Stimulated activated memory B cell treated with anti-CD40 and anti-IgM and Interleukin-4, amounts not matched to agents 10 μg/mL and 1 μg/mL and 100 μg/mL, for 72 hours (primary cell): ENCODE results near the gene ADGRL4.
A peak's percentile ranks its signal among the peaks of the same experiment; 100 is the strongest.
"Not testable (repeated sequence)": the region's sequence is repeated elsewhere in the genome, so short reads cannot be mapped to it uniquely, and the experiment has no call there.

Source experiments
- ATAC-seq: fragments of 150-1000 bp; cut with Tn5 transposase; 2 replicates; pipeline ENCODE4 v1.10.0; 2021
- H3K27ac Mint-ChIP-seq: one replicate; pipeline ENCODE4 v1.8.0; 2022; ENCODE audit warnings: mild to moderate bottlenecking, mixed read lengths
- H3K27me3 Mint-ChIP-seq: one replicate; pipeline ENCODE4 v1.8.0; 2022; ENCODE audit warnings: mixed read lengths
- H3K36me3 Mint-ChIP-seq: one replicate; pipeline ENCODE4 v1.8.0; 2022; ENCODE audit warnings: mixed read lengths
- H3K4me1 Mint-ChIP-seq: one replicate; pipeline ENCODE4 v1.8.0; 2022; ENCODE audit warnings: mixed read lengths
- H3K4me3 Mint-ChIP-seq: one replicate; pipeline ENCODE4 v1.8.0; 2022; ENCODE audit warnings: mild to moderate bottlenecking, moderate library complexity, mixed read lengths
- H3K9me3 Mint-ChIP-seq: one replicate; pipeline ENCODE4 v1.8.0; 2022; ENCODE audit warnings: mixed read lengths

The ADGRL4 gene

GRCh38 chr1:78884685-78885452, 121.7 kb downstream of the ADGRL4 start:
- H3K4me1 Mint-ChIP-seq, result no peaks in the 10 kb centered on the region

GRCh38 chr1:78880223-78880622, 126.3 kb downstream of the ADGRL4 start:
- Mint-ChIP-seq H3K27ac (no peak overlapping the region), H3K27me3 (no peaks in the 10 kb centered on the region), H3K36me3 (no peaks in the 10 kb centered on the region), H3K9me3 (no peaks in the 10 kb centered on the region), H3K4me1 (no peaks in the 10 kb centered on the region), H3K4me3 (no peak overlapping the region)
- no peak for ATAC-seq

More at GRCh38 chr1:78884685-78885452, 121.7 kb downstream of the ADGRL4 start:
- no peak for ATAC-seq
- H3K36me3 Mint-ChIP-seq, result no peaks in the 10 kb centered on the region
- no peaks in the 10 kb centered on the region for H3K9me3 Mint-ChIP-seq
- no peak overlapping the region for H3K27ac Mint-ChIP-seq
- no peak overlapping the region for H3K4me3 Mint-ChIP-seq
- no peaks in the 10 kb centered on the region for H3K27me3 Mint-ChIP-seq

DNA sequence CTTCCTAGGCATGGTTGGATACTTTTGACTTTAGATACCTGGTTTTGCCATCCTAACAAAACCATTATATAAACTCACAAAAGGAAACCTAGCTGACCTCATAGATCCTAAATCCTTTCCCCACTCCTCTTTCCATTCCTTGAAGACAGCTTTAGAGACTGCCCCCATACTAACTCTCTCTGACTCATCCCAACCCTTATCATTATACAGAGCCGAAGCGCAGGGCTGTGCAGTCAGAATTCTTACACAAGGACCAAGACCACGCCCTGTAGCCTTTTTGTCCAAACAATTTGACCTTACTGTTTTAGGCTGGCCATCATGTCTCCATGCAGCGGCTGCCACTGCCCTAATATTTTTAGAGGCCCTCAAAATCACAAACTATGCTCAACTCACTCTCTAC, 130.5 kb downstream of the ADGRL4 start:
- not testable (repeated sequence) for H3K4me1 Mint-ChIP-seq, H3K27me3 Mint-ChIP-seq, ATAC-seq, H3K36me3 Mint-ChIP-seq, H3K9me3 Mint-ChIP-seq, H3K4me3 Mint-ChIP-seq, H3K27ac Mint-ChIP-seq

DNA sequence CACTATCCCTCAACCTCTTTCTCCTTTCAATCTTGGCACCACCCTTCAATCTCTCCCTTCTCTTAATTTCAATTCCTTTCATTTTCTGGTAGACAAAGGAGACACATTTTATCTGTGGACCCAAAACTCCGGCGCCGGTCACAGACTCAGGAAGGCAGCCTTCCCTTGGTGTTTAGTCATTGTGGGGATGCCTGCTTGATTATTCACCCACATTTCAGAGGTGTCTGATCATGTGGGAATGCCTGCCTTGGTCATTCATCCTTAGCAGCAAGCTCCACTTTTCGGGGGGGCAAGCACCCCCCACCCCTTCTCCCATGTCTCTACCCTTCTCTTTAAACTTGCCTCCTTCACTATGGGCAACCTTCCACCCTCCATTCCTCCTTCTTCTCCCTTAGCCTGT, 133.7 kb downstream of the ADGRL4 start:
- not testable (repeated sequence) for H3K36me3 Mint-ChIP-seq, H3K4me3 Mint-ChIP-seq, H3K27ac Mint-ChIP-seq, H3K9me3 Mint-ChIP-seq, ATAC-seq, H3K4me1 Mint-ChIP-seq, H3K27me3 Mint-ChIP-seq

- Mint-ChIP-seq H3K4me1 (no peaks in the 10 kb centered on the region), H3K4me3 (no peak overlapping the region), H3K36me3 (no peaks in the 10 kb centered on the region), H3K27ac (no peak overlapping the region), H3K9me3 (peaks cover 2% of the 10 kb centered on the region), H3K27me3 (no peaks in the 10 kb centered on the region)
- ATAC-seq, result peak; percentile 43
Observed at GRCh38 chr1:78871249-78871648, 135.3 kb downstream of the ADGRL4 start.

- Mint-ChIP-seq H3K4me1 (no peaks in the 10 kb centered on the region), H3K27ac (no peak overlapping the region), H3K36me3 (no peaks in the 10 kb centered on the region), H3K9me3 (peaks cover 2% of the 10 kb centered on the region), H3K4me3 (no peak overlapping the region), H3K27me3 (no peaks in the 10 kb centered on the region)
- ATAC-seq, result no peak
Observed at GRCh38 chr1:78869136-78869535, 137.4 kb downstream of the ADGRL4 start.

- no peaks in the 10 kb centered on the region for H3K36me3 Mint-ChIP-seq
- H3K9me3 Mint-ChIP-seq, result peaks cover 3% of the 10 kb centered on the region
- no peaks in the 10 kb centered on the region for H3K4me1 Mint-ChIP-seq
- no peak overlapping the region for H3K27ac Mint-ChIP-seq
- H3K27me3 Mint-ChIP-seq, result no peaks in the 10 kb centered on the region
- H3K4me3 Mint-ChIP-seq, result no peak overlapping the region
- ATAC-seq, result no peak
Observed at GRCh38 chr1:78864175-78864574, 142.4 kb downstream of the ADGRL4 start.

DNA sequence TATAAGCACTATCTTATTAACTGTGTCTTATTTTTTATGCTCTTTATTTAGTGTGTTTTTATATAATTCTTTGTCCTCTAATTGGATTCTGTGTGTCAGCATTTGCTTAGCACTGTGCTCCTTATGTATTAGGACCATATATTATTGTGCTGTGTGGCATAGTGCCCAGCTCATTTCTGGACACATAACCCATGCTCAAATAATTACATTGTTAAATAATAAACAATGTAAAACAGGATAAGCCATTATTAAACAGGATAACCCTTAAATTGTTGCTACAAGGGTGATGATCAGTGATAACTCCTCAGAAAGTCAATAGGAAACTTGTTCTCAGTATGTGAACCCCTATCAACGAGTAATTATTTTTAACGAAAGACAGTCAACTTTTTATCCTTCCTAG, 150.4 kb downstream of the ADGRL4 start:
- no peak for ATAC-seq
- H3K4me3 Mint-ChIP-seq, result no peak overlapping the region
- no peak overlapping the region for H3K27ac Mint-ChIP-seq

GRCh38 chr1:78855258-78855657, 151.3 kb downstream of the ADGRL4 start:
- H3K4me1 Mint-ChIP-seq, result no peaks in the 10 kb centered on the region
- ATAC-seq, result no peak
- H3K27ac Mint-ChIP-seq, result no peak overlapping the region
- no peak overlapping the region for H3K4me3 Mint-ChIP-seq
- no peaks in the 10 kb centered on the region for H3K27me3 Mint-ChIP-seq
- peaks cover 3% of the 10 kb centered on the region for H3K9me3 Mint-ChIP-seq
- H3K36me3 Mint-ChIP-seq, result no peaks in the 10 kb centered on the region

More for the DNA sequence above, 150.4 kb downstream of the ADGRL4 start:
- Mint-ChIP-seq H3K36me3 (no peaks in the 10 kb centered on the region), H3K9me3 (peaks cover 3% of the 10 kb centered on the region), H3K4me1 (no peaks in the 10 kb centered on the region), H3K27me3 (no peaks in the 10 kb centered on the region)

GRCh38 chr1:78854556-78854955, 152.0 kb downstream of the ADGRL4 start:
- no peaks in the 10 kb centered on the region for H3K36me3 Mint-ChIP-seq
- H3K4me1 Mint-ChIP-seq, result no peaks in the 10 kb centered on the region
- H3K27ac Mint-ChIP-seq, result no peak overlapping the region
- no peak for ATAC-seq
- peaks cover 1% of the 10 kb centered on the region for H3K9me3 Mint-ChIP-seq
- no peak overlapping the region for H3K4me3 Mint-ChIP-seq
- no peaks in the 10 kb centered on the region for H3K27me3 Mint-ChIP-seq

DNA sequence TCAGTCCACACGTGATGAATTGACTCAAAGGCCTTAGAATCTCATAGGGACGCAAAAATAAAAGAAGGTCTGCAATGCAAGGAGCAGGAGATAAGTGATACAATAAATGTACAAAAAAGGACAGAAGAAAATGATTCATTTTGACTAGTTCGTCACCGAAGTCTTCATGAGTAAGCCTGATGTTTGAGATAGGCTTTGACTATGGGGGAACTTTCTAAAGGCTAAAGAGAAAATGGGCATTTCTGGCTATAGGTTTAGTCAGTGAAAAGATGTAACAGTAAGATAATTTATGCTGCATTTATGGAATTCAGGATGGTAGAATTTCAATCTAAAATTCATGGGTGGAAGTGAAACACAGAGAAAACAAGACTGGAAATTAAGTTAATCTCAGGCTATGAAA, 163.0 kb downstream of the ADGRL4 start:
- Mint-ChIP-seq H3K27me3 (no peaks in the 10 kb centered on the region), H3K36me3 (no peaks in the 10 kb centered on the region), H3K4me3 (no peak overlapping the region), H3K9me3 (no peaks in the 10 kb centered on the region), H3K27ac (no peak overlapping the region), H3K4me1 (no peaks in the 10 kb centered on the region)
- no peak for ATAC-seq

DNA sequence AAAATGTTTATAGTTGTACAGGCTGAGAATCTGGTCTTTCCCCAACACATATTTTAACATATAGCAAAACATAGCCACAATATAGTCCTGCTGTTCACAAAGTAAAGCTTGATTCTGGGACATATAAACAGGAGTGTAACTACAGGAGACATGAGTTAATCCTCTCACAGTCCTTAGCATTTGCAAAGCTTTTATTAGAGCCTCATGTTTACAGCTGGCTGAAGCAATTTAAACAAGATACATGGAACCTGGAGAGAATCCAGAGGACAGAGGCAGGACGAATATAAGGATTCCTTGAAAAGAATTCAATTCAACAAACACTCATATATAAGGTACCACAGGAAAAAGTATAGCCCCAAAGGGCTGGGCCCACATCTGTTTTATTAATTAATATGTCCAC, 163.4 kb downstream of the ADGRL4 start:
- no peaks in the 10 kb centered on the region for H3K9me3 Mint-ChIP-seq
- H3K36me3 Mint-ChIP-seq, result no peaks in the 10 kb centered on the region
- H3K4me3 Mint-ChIP-seq, result no peak overlapping the region
- H3K27me3 Mint-ChIP-seq, result no peaks in the 10 kb centered on the region
- ATAC-seq, result no peak
- H3K27ac Mint-ChIP-seq, result no peak overlapping the region
- H3K4me1 Mint-ChIP-seq, result no peaks in the 10 kb centered on the region

DNA sequence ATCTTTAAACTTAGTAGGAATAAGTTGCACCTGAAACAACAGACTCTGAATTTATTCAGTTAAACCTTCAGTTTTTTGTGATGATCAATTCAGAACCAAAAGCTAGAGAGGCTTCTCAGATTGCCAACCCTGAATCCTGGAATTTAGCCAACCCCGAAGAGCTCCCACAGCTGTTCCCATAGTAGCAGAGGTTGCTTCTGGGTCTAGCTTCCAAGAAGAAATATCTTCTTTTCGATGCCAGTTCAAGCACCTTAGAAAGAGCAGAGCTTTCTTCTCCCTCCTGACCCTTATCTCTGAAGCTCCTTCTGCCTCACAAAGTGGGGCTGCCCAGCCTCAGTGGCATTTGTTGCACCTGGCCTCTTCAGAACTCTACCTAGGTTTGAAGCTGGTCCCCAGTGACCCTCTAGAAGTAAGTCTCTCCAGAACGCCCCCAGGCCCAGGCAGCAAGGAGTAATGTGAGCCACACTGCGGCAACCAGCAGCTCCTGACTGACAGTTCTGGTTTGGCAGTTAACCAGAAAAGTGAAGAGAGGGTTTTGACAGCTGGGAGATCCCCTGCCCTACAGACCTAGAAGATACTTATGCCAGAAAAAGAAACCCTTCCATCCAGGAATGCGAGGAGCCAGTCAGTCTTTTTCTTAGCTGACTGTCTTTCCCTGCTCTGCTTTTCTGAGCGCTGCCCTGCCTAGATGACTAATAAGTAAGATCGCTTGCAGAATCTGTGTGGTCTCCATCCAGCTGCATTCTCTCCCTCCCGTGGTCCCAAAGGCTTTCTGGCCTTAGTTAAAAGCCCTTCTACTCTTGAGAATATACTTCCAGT, 165.9 kb downstream of the ADGRL4 start:
- Mint-ChIP-seq H3K4me1 (no peaks in the 10 kb centered on the region), H3K9me3 (no peaks in the 10 kb centered on the region), H3K4me3 (no peak overlapping the region), H3K27me3 (no peaks in the 10 kb centered on the region), H3K36me3 (no peaks in the 10 kb centered on the region), H3K27ac (no peak overlapping the region)
- ATAC-seq, result no peak
